Measurements from ENCODE around the gene BORCS6. TPM values are rescaled to one million over a fixed set of nuclear protein-coding genes. Genes with fewer than 3 reads are reported as not detected.
A peak's percentile ranks its signal among the peaks of the same experiment; 100 is the strongest.

Gene BORCS6
- total and polyA plus RNA-seq, 9 of the 15 experiments (the other 6 are each of a cell fraction or from before 2014, with no cell fraction given) = 0.01 to 7.4 (median 2.3) TPM

DNA sequence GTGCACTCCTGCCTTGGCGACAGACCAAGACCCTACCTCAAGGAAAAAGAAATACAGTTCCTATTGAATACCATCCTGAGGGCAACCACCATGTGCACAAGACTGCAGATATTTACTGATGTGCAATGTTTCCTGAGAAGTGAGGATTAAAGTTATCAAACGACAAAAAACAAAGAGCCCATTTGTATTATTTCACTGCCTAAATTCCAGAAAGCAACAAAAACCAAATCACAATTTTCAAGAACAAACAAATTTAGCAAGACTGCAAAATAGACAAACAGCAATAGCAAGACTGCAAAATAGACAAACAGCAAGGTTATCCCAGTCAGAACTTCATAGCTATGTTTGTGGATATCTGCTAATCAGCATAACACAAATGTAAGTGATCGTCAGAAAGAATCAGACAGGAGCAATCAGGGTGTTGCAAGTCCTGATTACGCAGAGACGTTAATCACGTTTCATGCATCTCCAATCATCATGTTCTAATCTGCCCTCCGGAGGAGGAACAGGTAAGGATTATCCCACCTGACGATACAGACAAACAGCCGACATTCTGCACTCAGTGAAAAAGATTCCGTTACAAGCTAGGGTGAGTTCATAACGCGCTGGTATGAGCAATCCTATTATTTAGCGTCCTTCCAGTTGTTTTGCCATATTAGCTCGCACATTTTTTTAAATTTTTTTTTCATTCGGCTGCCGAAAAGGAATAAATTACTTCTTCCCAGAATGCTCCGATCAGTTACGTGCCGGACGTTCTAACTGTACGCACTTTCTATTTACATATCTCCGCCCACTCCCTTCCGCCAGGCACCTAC, 16.7 kb downstream of the BORCS6 start (continued):
- peak; percentile 50 to 83; a peak in 2 of 4 replicates for TF ChIP-seq FOXK2 (conservative IDR thresholded peaks at IDR 0.05 in 1 of 2, IDR thresholded peaks at IDR 0.05 in 1 of 2; ENCODE audit: low read depth in 2 of 2)
- TF ChIP-seq, protein P1, sequence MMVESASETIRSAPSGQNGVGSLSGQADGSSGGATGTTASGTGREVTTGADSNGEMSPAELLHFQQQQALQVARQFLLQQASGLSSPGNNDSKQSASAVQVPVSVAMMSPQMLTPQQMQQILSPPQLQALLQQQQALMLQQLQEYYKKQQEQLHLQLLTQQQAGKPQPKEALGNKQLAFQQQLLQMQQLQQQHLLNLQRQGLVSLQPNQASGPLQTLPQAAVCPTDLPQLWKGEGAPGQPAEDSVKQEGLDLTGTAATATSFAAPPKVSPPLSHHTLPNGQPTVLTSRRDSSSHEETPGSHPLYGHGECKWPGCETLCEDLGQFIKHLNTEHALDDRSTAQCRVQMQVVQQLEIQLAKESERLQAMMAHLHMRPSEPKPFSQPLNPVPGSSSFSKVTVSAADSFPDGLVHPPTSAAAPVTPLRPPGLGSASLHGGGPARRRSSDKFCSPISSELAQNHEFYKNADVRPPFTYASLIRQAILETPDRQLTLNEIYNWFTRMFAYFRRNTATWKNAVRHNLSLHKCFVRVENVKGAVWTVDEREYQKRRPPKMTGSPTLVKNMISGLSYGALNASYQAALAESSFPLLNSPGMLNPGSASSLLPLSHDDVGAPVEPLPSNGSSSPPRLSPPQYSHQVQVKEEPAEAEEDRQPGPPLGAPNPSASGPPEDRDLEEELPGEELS (CRISPR knock-in tag; IDR thresholded peaks at IDR 0.05; ENCODE audit: borderline replicate concordance) = no peak
- TF ChIP-seq YBX1 (IDR thresholded peaks at IDR 0.05) = no peak
- TF ChIP-seq, protein P2, sequence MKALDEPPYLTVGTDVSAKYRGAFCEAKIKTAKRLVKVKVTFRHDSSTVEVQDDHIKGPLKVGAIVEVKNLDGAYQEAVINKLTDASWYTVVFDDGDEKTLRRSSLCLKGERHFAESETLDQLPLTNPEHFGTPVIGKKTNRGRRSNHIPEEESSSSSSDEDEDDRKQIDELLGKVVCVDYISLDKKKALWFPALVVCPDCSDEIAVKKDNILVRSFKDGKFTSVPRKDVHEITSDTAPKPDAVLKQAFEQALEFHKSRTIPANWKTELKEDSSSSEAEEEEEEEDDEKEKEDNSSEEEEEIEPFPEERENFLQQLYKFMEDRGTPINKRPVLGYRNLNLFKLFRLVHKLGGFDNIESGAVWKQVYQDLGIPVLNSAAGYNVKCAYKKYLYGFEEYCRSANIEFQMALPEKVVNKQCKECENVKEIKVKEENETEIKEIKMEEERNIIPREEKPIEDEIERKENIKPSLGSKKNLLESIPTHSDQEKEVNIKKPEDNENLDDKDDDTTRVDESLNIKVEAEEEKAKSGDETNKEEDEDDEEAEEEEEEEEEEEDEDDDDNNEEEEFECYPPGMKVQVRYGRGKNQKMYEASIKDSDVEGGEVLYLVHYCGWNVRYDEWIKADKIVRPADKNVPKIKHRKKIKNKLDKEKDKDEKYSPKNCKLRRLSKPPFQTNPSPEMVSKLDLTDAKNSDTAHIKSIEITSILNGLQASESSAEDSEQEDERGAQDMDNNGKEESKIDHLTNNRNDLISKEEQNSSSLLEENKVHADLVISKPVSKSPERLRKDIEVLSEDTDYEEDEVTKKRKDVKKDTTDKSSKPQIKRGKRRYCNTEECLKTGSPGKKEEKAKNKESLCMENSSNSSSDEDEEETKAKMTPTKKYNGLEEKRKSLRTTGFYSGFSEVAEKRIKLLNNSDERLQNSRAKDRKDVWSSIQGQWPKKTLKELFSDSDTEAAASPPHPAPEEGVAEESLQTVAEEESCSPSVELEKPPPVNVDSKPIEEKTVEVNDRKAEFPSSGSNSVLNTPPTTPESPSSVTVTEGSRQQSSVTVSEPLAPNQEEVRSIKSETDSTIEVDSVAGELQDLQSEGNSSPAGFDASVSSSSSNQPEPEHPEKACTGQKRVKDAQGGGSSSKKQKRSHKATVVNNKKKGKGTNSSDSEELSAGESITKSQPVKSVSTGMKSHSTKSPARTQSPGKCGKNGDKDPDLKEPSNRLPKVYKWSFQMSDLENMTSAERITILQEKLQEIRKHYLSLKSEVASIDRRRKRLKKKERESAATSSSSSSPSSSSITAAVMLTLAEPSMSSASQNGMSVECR (CRISPR knock-in tag; IDR thresholded peaks at IDR 0.05) = no peak
- no peak for TF ChIP-seq HDGF (IDR thresholded peaks at IDR 0.05)
- TF ChIP-seq, protein P3, sequence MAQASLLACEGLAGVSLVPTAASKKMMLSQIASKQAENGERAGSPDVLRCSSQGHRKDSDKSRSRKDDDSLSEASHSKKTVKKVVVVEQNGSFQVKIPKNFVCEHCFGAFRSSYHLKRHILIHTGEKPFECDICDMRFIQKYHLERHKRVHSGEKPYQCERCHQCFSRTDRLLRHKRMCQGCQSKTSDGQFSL (CRISPR knock-in tag; IDR thresholded peaks at IDR 0.05) = no peak; the same call in 1 of the 2 replicates
- TF ChIP-seq, protein P3 (tag; IDR thresholded peaks at IDR 0.05) = no peak
- TF ChIP-seq RHOXF2B (CRISPR knock-in tag; conservative IDR thresholded peaks at IDR 0.05) = peak; percentile 93
- TF ChIP-seq, protein P4, sequence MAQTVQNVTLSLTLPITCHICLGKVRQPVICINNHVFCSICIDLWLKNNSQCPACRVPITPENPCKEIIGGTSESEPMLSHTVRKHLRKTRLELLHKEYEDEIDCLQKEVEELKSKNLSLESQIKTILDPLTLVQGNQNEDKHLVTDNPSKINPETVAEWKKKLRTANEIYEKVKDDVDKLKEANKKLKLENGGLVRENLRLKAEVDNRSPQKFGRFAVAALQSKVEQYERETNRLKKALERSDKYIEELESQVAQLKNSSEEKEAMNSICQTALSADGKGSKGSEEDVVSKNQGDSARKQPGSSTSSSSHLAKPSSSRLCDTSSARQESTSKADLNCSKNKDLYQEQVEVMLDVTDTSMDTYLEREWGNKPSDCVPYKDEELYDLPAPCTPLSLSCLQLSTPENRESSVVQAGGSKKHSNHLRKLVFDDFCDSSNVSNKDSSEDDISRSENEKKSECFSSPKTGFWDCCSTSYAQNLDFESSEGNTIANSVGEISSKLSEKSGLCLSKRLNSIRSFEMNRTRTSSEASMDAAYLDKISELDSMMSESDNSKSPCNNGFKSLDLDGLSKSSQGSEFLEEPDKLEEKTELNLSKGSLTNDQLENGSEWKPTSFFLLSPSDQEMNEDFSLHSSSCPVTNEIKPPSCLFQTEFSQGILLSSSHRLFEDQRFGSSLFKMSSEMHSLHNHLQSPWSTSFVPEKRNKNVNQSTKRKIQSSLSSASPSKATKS (CRISPR knock-in tag; IDR thresholded peaks at IDR 0.05) = peak; percentile 86
- TF ChIP-seq ARID2 (IDR thresholded peaks at IDR 0.05) = peak; percentile 66; the same call in 1 of the 2 replicates
- peak; percentile 87 to 93 for TF ChIP-seq KDM1A (IDR thresholded peaks at IDR 0.05)
- TF ChIP-seq CHD1 (IDR thresholded peaks at IDR 0.05; ENCODE audit: low read length) = no peak
- TF ChIP-seq ZNF324 (CRISPR knock-in tag; IDR thresholded peaks at IDR 0.05) = peak; percentile 67; the same call in 1 of the 2 replicates
- TF ChIP-seq MBD2 (IDR thresholded peaks at IDR 0.05; ENCODE audit: borderline replicate concordance, low read depth) = peak; percentile 95
- peak; percentile 80; the same call in 1 of the 2 replicates for TF ChIP-seq HIVEP1 (CRISPR knock-in tag; IDR thresholded peaks at IDR 0.05)
- no peak for TF ChIP-seq TEAD2 (tag; IDR thresholded peaks at IDR 0.05)
- peak; percentile 74 for TF ChIP-seq ZZZ3 (IDR thresholded peaks at IDR 0.05)
- peak; percentile 46 for TF ChIP-seq HMGN3 (IDR thresholded peaks at IDR 0.05; ENCODE audit: borderline replicate concordance, extremely low read depth, insufficient read length, low read depth, low read length)
- no peak for TF ChIP-seq BRD9 (IDR thresholded peaks at IDR 0.05; ENCODE audit: low read depth, partially characterized antibody)
